SH-SY5Y (cell line): Measurements from ENCODE around the gene GADD45GIP1.

Source experiments
- GATA2 ChIP-seq: IDR thresholded peaks from 2 replicates; pipeline ENCODE4 v1.6.1; 2011; ENCODE audit warnings: mild to moderate bottlenecking, low read depth, low read length
- GATA3 ChIP-seq: IDR thresholded peaks from 2 replicates; pipeline ENCODE4 v1.6.1; 2011; ENCODE audit warnings: low read depth, mild to moderate bottlenecking, low read length, moderate library complexity

- TF ChIP-seq GATA3: no peak
- no peak for TF ChIP-seq GATA2
Observed at GRCh38 chr19:12987190-12987589, 30.2 kb upstream of the GADD45GIP1 start.
